Skeletal muscle tissue (tissue), 4 donors: ENCODE measurements around the gene INS. TPM values are rescaled to one million over a fixed set of nuclear protein-coding genes. Genes with fewer than 3 reads are reported as not detected.

Experiments used
- H3K27ac ChIP-seq: one replicate; pipeline ENCODE4 v1.7.0; 2013; ENCODE audit warnings: mild to moderate bottlenecking, low read depth, low read length, inconsistent platforms
- H3K27me3 ChIP-seq, 3 donors: one replicate each; pipeline ENCODE4 v1.7.0; 2013; ENCODE audit warnings: low read length in 3 of 3; ENCODE audit not compliant: control insufficient read depth in 3 of 3, insufficient read depth in 3 of 3
- H3K36me3 ChIP-seq, 3 donors: one replicate each; pipeline ENCODE4 v1.7.0; 2013; ENCODE audit warnings: low read length in 3 of 3; ENCODE audit not compliant: control insufficient read depth in 3 of 3, insufficient read depth in 3 of 3
- H3K4me1 ChIP-seq, 3 donors: one replicate each; pipeline ENCODE4 v1.7.0; 2013; ENCODE audit warnings: low read length in 3 of 3, mild to moderate bottlenecking in 3 of 3; ENCODE audit not compliant: control insufficient read depth in 3 of 3, insufficient read depth in 3 of 3
- H3K4me3 ChIP-seq, 3 donors: one replicate each; pipeline ENCODE4 v1.7.0; 2013; ENCODE audit warnings: low read length in 3 of 3
- H3K9ac ChIP-seq, 3 donors: one replicate each; pipeline ENCODE4 v1.7.0; 2013; ENCODE audit warnings: low read length in 3 of 3, mild to moderate bottlenecking in 3 of 3, moderate library complexity in 2 of 3, low read depth in 1 of 3
- H3K9me3 ChIP-seq, 3 donors: one replicate each; pipeline ENCODE4 v1.7.0; 2013; ENCODE audit warnings: low read length in 3 of 3; ENCODE audit not compliant: control insufficient read depth in 3 of 3
- total RNA-seq: library from RNA; depleted of rRNA; stranded (reverse); fragments of >200 nt; gene quantifications from one replicate; pipeline ENCODE4 v1.2.3, GENCODE V29; 2014
- donor health status: Osteomylitis.

INS gene
- total RNA-seq, 1 donor from 2014 or later: not detected

DNA sequence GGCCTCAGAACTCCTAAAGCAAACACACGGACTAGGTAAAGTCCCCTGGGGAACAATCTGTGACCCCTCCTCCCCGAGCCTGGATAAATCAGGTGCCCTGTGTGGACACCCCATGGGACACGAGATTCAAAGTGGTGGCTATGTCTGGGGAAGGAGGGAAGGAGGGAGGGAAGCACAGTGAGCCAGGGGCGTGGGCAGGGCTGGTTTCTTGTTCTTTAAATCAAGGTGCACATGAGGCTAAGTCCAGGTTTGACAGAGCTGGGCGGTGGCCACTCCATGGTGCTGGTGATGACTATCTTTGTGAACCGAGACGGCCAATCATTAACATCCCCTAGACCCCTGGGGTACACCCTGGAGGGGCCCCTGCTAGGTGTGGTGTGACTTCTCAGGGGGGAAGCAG lies 30.9 kb upstream of the INS start:
- no peaks in the 10 kb centered on the region for H3K36me3 ChIP-seq
- H3K4me3 ChIP-seq: no peak overlapping the region
- no peak overlapping the region for H3K27ac ChIP-seq
- H3K4me1 ChIP-seq: no peaks in the 10 kb centered on the region
- no peaks in the 10 kb centered on the region for H3K9me3 ChIP-seq
- H3K9ac ChIP-seq: no peak overlapping the region
- H3K27me3 ChIP-seq: peaks cover 32 to 78% (median 51%) of the 10 kb centered on the region in 3 donors

DNA sequence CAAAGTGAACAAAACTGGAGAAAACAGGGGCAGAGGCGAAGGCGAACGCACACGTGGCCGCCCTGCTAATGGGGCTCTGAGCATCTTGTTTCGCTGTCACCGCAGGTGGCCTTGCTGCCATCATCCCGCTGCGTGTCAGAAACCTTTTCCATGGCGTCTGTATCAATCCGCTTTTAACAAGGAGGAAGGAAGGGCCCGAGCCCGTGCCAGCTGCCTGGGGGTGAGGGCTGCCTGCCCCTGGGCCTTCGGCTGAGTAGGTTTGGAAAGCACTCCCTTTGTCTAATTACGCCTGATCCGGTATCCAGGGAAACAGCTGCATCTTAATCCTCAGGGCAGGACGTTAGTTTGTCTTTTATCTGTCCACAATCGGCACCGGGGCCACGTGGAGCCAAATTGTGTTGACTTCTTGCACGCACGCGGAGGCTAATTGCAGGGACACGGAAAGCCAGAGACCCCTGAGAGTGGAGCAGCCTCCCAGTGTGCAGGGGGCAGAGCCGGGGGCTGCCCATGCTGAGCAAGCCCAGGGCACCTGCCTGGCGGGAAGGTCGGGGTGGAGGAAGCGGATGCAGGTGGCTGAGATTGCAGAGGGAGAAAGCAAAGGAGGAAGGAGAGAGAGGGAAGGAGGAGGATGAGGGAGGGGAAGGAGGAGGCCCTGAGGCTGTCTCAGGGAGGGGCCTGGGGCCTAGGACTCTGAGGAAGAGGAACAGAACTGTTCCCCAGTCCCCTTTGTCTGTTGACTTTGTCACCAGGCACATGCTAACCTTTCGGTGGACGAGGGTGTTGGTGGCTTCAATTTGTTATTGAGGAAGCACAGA lies 29.9 kb upstream of the INS start:
- no peak overlapping the region for H3K27ac ChIP-seq
- no peaks in the 10 kb centered on the region for H3K9me3 ChIP-seq
- no peaks in the 10 kb centered on the region for H3K36me3 ChIP-seq
- no peak overlapping the region for H3K4me3 ChIP-seq
- no peaks in the 10 kb centered on the region for H3K4me1 ChIP-seq
- no peak overlapping the region for H3K9ac ChIP-seq
- peaks cover 41 to 85% (median 57%) of the 10 kb centered on the region in 3 donors for H3K27me3 ChIP-seq

DNA sequence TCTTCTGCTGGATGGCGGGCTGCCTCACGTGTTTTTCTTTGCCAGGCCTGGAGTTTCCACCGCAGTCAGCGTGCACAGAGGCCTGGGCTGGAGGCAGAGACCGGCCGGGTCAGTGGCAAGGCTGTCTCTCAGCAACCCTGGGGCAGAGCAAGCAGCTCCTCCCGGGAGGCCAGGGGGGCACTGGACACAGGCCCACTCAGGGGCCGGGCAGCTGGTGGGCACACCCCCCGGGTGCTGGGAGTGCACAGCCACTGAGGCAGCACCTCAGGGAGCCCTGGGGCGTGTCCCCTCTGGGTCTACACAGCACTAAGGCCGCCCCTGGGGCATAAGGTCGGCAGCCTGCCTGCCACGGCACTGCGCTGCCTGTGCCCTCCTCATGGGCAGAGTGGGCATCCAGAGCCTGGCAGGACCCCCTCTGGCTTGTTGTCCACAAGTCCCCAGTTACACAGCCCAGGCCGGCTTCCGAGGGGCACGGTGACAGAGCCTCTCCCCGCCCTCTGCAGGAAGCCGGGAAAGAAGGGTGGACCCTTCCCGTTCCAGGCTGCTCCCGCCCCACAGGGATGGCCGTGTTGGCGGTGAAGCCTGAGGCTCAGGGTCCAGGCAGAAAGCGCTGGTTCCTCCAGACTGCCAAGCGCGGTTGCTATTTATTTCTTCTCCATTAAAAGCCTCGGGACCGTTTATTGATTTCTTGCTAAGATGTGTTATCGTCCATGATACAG lies 29.1 kb upstream of the INS start:
- no peaks in the 10 kb centered on the region for H3K4me1 ChIP-seq
- H3K9ac ChIP-seq: no peak overlapping the region
- H3K36me3 ChIP-seq: no peaks in the 10 kb centered on the region
- H3K27me3 ChIP-seq: peaks cover 44 to 86% (median 64%) of the 10 kb centered on the region in 3 donors
- no peak overlapping the region for H3K27ac ChIP-seq
- H3K9me3 ChIP-seq: no peaks in the 10 kb centered on the region
- H3K4me3 ChIP-seq: no peak overlapping the region

DNA sequence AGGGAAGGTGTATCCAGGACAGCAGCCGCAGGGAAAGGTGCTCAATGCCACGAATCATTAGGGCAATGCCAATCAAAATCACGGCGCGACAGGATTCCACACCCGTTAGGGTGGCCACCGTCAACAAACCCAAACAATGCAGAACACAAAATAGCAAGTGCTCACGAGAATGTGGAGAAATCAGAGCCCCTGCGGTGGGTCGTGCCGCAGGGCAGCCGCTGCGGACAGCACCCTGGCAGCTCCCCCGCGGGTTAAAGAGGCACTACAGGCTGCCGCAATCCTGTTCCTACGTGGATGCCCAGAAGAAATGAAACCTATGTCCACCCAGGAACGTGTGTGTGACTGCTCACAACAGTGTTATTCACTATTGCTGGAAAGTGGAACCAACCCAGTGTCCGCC lies 27.7 kb upstream of the INS start:
- Histone ChIP-seq H3K9me3 (no peaks in the 10 kb centered on the region), H3K4me1 (no peaks in the 10 kb centered on the region), H3K9ac (no peak overlapping the region), H3K27me3 (peaks cover 51 to 88% (median 65%) of the 10 kb centered on the region in 3 donors), H3K27ac (no peak overlapping the region), H3K4me3 (no peak overlapping the region), H3K36me3 (no peaks in the 10 kb centered on the region)

DNA sequence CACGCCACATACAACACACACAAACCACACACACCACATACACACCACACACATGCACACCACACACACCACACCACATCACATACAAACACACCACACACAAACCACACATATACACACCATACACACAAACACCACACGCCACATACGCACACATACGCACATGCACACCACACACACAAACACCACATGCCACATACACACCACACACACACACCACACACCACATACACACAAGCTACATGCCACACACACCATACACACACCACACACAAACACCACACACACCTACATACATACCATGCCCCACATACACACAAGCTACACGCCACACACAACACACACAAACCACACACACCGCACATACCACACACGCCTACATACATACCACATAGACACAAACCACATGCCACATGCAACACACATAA lies 26.3 kb upstream of the INS start:
- peaks cover 57 to 82% (median 63%) of the 10 kb centered on the region in 3 donors for H3K27me3 ChIP-seq

DNA sequence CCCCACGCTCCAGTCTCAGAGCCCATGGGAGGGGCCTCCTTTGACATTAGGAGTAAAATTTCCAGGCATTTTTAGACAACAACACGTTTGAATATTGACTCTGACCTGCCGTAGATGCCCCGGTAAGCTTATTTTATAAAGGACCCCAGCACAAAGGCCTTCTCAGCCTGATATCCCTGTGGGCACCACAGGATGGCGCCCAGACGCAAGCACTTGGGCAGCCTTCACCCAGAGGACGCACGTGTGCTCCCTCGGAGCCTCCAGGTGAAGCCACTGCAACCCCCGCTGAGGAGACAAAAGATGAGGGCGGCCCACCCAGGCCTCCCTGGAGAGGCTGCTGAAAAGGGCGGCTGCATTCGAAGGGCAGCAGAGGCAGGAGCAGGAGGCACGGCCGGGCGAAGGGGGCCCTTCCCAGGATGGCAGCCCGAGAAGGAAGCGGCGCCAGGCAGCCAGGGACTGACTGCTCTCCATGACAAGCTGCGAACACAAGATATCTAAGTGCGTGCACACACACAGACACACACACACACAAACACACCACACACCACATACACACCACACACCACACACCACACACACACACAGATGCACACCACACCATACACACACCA lies 25.8 kb upstream of the INS start:
- Histone ChIP-seq H3K36me3 (no peaks in the 10 kb centered on the region), H3K27me3 (peaks cover 57 to 82% (median 67%) of the 10 kb centered on the region in 3 donors)

More for the DNA sequence above, 26.3 kb upstream of the INS start:
- Histone ChIP-seq H3K9me3 (no peaks in the 10 kb centered on the region), H3K4me1 (no peaks in the 10 kb centered on the region), H3K4me3 (no peak overlapping the region), H3K27ac (no peak overlapping the region), H3K36me3 (no peaks in the 10 kb centered on the region), H3K9ac (no peak overlapping the region)

DNA sequence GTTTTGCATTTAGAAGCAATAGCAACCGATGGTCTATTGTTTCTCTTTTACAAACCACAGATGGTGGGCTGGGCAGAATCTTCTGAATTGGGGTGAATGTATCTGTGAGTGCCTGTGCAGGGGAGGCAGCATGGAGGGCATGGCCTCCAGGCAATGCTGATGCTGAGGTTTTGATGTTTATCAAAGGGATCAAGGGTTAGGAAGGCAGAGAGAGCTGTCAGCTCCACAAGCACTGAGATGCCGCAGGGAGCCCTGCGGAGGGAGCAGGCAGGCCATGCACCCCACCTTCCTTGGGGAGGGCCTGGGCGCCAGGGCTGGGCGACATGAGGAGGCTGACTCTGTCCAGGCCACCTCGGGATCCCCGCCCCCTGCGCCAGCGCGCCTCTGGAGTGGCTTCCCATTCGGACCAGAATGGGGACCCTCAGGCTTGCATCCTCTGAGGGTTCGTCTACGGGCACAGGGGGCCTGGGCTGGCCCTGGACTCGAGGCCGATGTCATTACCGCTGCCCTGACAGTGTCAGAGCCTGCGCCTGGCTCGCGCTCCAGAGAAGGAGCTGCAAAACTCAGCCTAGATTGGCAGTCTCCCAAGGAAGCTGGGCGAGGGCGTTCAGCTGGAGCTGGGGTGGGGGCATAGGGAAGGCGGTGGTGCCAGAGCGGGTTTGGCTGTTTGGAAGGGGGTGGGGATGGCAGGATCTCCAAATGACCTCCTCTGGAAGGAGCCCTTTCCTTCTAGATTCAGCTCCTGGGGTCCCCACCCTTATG lies 24.5 kb upstream of the INS start:
- Histone ChIP-seq H3K4me3 (no peak overlapping the region), H3K9ac (no peak overlapping the region), H3K27me3 (peaks cover 49 to 77% (median 69%) of the 10 kb centered on the region in 3 donors), H3K36me3 (no peaks in the 10 kb centered on the region), H3K4me1 (no peaks in the 10 kb centered on the region), H3K9me3 (no peaks in the 10 kb centered on the region), H3K27ac (no peak overlapping the region)

More for the DNA sequence above, 25.8 kb upstream of the INS start:
- Histone ChIP-seq H3K4me3 (no peak overlapping the region), H3K4me1 (no peaks in the 10 kb centered on the region), H3K9ac (no peak overlapping the region), H3K27ac (no peak overlapping the region), H3K9me3 (no peaks in the 10 kb centered on the region)

- no peak overlapping the region for H3K4me3 ChIP-seq
- H3K36me3 ChIP-seq: no peaks in the 10 kb centered on the region
- no peak overlapping the region for H3K9ac ChIP-seq
- H3K27me3 ChIP-seq: peaks cover 40 to 77% (median 72%) of the 10 kb centered on the region in 3 donors
- H3K27ac ChIP-seq: no peak overlapping the region
- no peaks in the 10 kb centered on the region for H3K4me1 ChIP-seq
- no peaks in the 10 kb centered on the region for H3K9me3 ChIP-seq
Observed at GRCh38 chr11:2182692-2183474, 21.9 kb upstream of the INS start.

GRCh38 chr11:2182075-2182474 lies 21.1 kb upstream of the INS start:
- H3K9me3 ChIP-seq: no peaks in the 10 kb centered on the region
- no peaks in the 10 kb centered on the region for H3K36me3 ChIP-seq
- H3K9ac ChIP-seq: no peak overlapping the region
- H3K4me3 ChIP-seq: no peak overlapping the region
- no peaks in the 10 kb centered on the region for H3K4me1 ChIP-seq
- H3K27me3 ChIP-seq: peaks cover 32 to 76% (median 69%) of the 10 kb centered on the region in 3 donors
- no peak overlapping the region for H3K27ac ChIP-seq
